Measurements from ENCODE around the gene TUBD1. TPM values are rescaled to one million over a fixed set of nuclear protein-coding genes. Genes with fewer than 3 reads are reported as not detected.
A peak's percentile ranks its signal among the peaks of the same experiment; 100 is the strongest.

The TUBD1 gene
- total and polyA plus RNA-seq, 2 of the 13 experiments (the other 11 are each of a cell fraction or from before 2014, with no cell fraction given) = 18.2 to 25.9 TPM

GRCh38 chr17:59842901-59843652, 49.7 kb downstream of the TUBD1 start (continued):
- TF ChIP-seq ZBTB10 (CRISPR knock-in tag; IDR thresholded peaks at IDR 0.05; ENCODE audit: borderline replicate concordance) (peak; percentile 52; the same call in 1 of the 2 replicates), HNF1A (IDR thresholded peaks at IDR 0.05; ENCODE audit: low read depth) (peak; percentile 85), HNF1A (CRISPR knock-in tag; IDR thresholded peaks at IDR 0.05; ENCODE audit: borderline replicate concordance) (peak; percentile 79; the same call in 1 of the 2 replicates), RNF219 (CRISPR knock-in tag; IDR thresholded peaks at IDR 0.05) (peak; percentile 20; the same call in 1 of the 2 replicates), PCBP2 (optimal IDR thresholded peaks at IDR 0.05; ENCODE audit: low read depth, low read length, poor library complexity, severe bottlenecking) (no peak), DMTF1 (CRISPR knock-in tag; IDR thresholded peaks at IDR 0.05) (0 out of 2 replicates have a peak, but pooled peaks have one; percentile 15), ZFP91 (CRISPR knock-in tag; IDR thresholded peaks at IDR 0.05; ENCODE audit: borderline replicate concordance) (no peak; the same call in 1 of the 2 replicates), CENPBD1 (CRISPR knock-in tag; IDR thresholded peaks at IDR 0.05; ENCODE audit: borderline replicate concordance, low read depth) (0 out of 2 replicates have a peak, but pooled peaks have one; percentile 4), SP4 (CRISPR knock-in tag; IDR thresholded peaks at IDR 0.05) (peak; percentile 60; the same call in 1 of the 2 replicates), NCOA1 (CRISPR knock-in tag; IDR thresholded peaks at IDR 0.05) (peak; percentile 80; the same call in 1 of the 2 replicates), MEIS2 (CRISPR knock-in tag; IDR thresholded peaks at IDR 0.05) (peak; percentile 53), ZNF484 (CRISPR knock-in tag; IDR thresholded peaks at IDR 0.05; ENCODE audit: borderline replicate concordance, low read depth) (no peak), ZNF17 (CRISPR knock-in tag; IDR thresholded peaks at IDR 0.05) (no peak)
